Activated T-helper 9 cell treated with anti-CD3 and anti-CD28 coated beads, Interleukin-2, amount 50 U/mL, for 16 hours (primary cell): ENCODE results near the gene ATP13A2.
"Not testable (repeated sequence)": the region's sequence is repeated elsewhere in the genome, so short reads cannot be mapped to it uniquely, and the experiment has no call there.

Source experiments
- DNase-seq: peaks from one replicate; pipeline ENCODE4 v3.0.0-alpha.2; 2020; ENCODE audit warnings: low read depth

ATP13A2 gene

GRCh38 chr1:16979475-16980327 lies 32.0 kb downstream of the ATP13A2 start:
- no peak for DNase-seq

GRCh38 chr1:16978567-16979474 lies 32.9 kb downstream of the ATP13A2 start:
- no peak for DNase-seq

GRCh38 chr1:16978139-16978538 lies 33.6 kb downstream of the ATP13A2 start:
- DNase-seq, result no peak

GRCh38 chr1:16977377-16977776 lies 34.4 kb downstream of the ATP13A2 start:
- no peak for DNase-seq

- DNase-seq, result no peak
Observed at GRCh38 chr1:16976966-16977365, 34.8 kb downstream of the ATP13A2 start.

GRCh38 chr1:16975838-16976237 lies 35.9 kb downstream of the ATP13A2 start:
- no peak for DNase-seq

GRCh38 chr1:16975211-16975610 lies 36.5 kb downstream of the ATP13A2 start:
- no peak for DNase-seq

GRCh38 chr1:16973215-16973614 lies 38.5 kb downstream of the ATP13A2 start:
- no peak for DNase-seq

GRCh38 chr1:16972189-16972895 lies 39.4 kb downstream of the ATP13A2 start:
- DNase-seq, result no peak

GRCh38 chr1:16971341-16972188 lies 40.2 kb downstream of the ATP13A2 start:
- DNase-seq, result no peak

GRCh38 chr1:16970132-16970910 lies 41.4 kb downstream of the ATP13A2 start:
- no peak for DNase-seq

- DNase-seq, result no peak
Observed at GRCh38 chr1:16969651-16970050, 42.1 kb downstream of the ATP13A2 start.

- no peak for DNase-seq
Observed at GRCh38 chr1:16969057-16969611, 42.6 kb downstream of the ATP13A2 start.

GRCh38 chr1:16968372-16968771 lies 43.4 kb downstream of the ATP13A2 start:
- no peak for DNase-seq

- DNase-seq, result no peak
Observed at GRCh38 chr1:16967962-16968361, 43.8 kb downstream of the ATP13A2 start.

GRCh38 chr1:16967095-16967575 lies 44.6 kb downstream of the ATP13A2 start:
- DNase-seq, result no peak

- DNase-seq, result no peak
Observed at GRCh38 chr1:16966282-16966681, 45.4 kb downstream of the ATP13A2 start.

- no peak for DNase-seq
Observed at GRCh38 chr1:16965486-16966067, 46.2 kb downstream of the ATP13A2 start.

GRCh38 chr1:16964169-16964568 lies 47.6 kb downstream of the ATP13A2 start:
- DNase-seq, result not testable (repeated sequence)
